Esophagus squamous epithelium (tissue), 5 donors: ENCODE results near the gene PRDX3. TPM values are rescaled to one million over a fixed set of nuclear protein-coding genes. Genes with fewer than 3 reads are reported as not detected.

Source experiments
- DNase-seq: peaks from one replicate; lab custom pipeline; 2025; lab: John Stamatoyannopoulos, UW
- H3K27ac ChIP-seq, 4 donors: fragments of 200-600 bp; sonication (generic); one replicate each; pipeline ENCODE4 v1.5.1; 2016 to 2019; ENCODE audit warnings: mild to moderate bottlenecking in 1 of 4
- H3K27me3 ChIP-seq, 4 donors: fragments of 200-600 bp; sonication (generic); 1 replicate in 3 of 4; 2 replicates in 1 of 4; pipeline versions ENCODE4 v1.5.1 to v1.6.0; 2017 to 2021; ENCODE audit warnings: antibody characterized with exemption in 1 of 4
- H3K36me3 ChIP-seq, 3 donors: fragments of 200-600 bp; sonication (generic); one replicate each; pipeline ENCODE4 v1.5.1; 2016 to 2019
- H3K4me1 ChIP-seq, 3 donors: fragments of 200-600 bp; sonication (generic); one replicate each; pipeline ENCODE4 v1.5.1; 2017 to 2019
- H3K4me3 ChIP-seq, 4 donors: fragments of 200-600 bp; sonication (generic); 1 replicate in 3 of 4; 2 replicates in 1 of 4; pipeline ENCODE4 v1.5.1; 2016 to 2019; ENCODE audit warnings: mild to moderate bottlenecking in 2 of 4, moderate library complexity in 1 of 4
- H3K9me3 ChIP-seq, 3 donors: fragments of 200-600 bp; sonication (generic); one replicate each; pipeline ENCODE4 v1.5.1; 2016 to 2019
- POLR2A ChIP-seq, 4 donors: fragments of 450-650 bp; IDR thresholded peaks; one replicate each; pipeline ENCODE4 v1.6.1; 2017; ENCODE audit warnings: antibody characterized with exemption in 4 of 4, mild to moderate bottlenecking in 4 of 4, moderate library complexity in 3 of 4
- WGBS, 2 donors: methylation state at CpG; one replicate each; pipeline ENCODE4 v1.1.5; 2018; 5-methylcytosine and 5-hydroxymethylcytosine counted together
- intact Hi-C: fragments of 100-400 bp; cut with DNase I; formaldehyde crosslinking; loops from one replicate; pipeline ENCODE4 v1.15.0; 2022
- total RNA-seq, 4 donors: library from RNA; depleted of rRNA; stranded (reverse); fragments of >200 nt; gene quantifications; one replicate each; pipeline ENCODE4 v1.1.0, GENCODE V29; 2016
- TF ChIP-seq, protein P1 (sequence below), 6 experiments: fragments of 450-650 bp in 4 of 6; fragments of 200-600 bp in 2 of 6; sonication (generic) in 2 of 6; IDR thresholded peaks; one replicate each; pipeline ENCODE4 v1.5.1; 2016 to 2019; ENCODE audit warnings: antibody characterized with exemption in 6 of 6, mild to moderate bottlenecking in 4 of 6, moderate library complexity in 4 of 6
- donor health status: DM: yes; HTN: yes; CAD: no.

PRDX3 gene
- total RNA-seq, 4 donors from 2014 or later: 42.9 to 183 (median 119) TPM

GRCh38 chr10:119131512-119132240 is 46.9 kb downstream of the PRDX3 start:
- WGBS, 2 donors: 41 to 46% methylated on average over 10 of the region's 10 CpGs
- intact Hi-C loops: loop anchor here (10.0 kb wide), 1 partner anchor 293 kb away; no protein-coding TSS in a partner anchor
- Histone ChIP-seq H3K27ac (peak overlapping the region; percentile 6 to 66 (median 54)), H3K9me3 (no peaks in the 10 kb centered on the region), H3K27me3 (no peaks in the 10 kb centered on the region), H3K4me1 (peaks cover 0 to 17% (median 7%) of the 10 kb centered on the region in 3 donors), H3K36me3 (peaks cover 0 to 89% (median 22%) of the 10 kb centered on the region in 3 donors), H3K4me3 (peak overlapping the region in 3 of 4 donors; percentile 23 to 56 (median 26))
- no peak for DNase-seq
- TF ChIP-seq, protein P1, sequence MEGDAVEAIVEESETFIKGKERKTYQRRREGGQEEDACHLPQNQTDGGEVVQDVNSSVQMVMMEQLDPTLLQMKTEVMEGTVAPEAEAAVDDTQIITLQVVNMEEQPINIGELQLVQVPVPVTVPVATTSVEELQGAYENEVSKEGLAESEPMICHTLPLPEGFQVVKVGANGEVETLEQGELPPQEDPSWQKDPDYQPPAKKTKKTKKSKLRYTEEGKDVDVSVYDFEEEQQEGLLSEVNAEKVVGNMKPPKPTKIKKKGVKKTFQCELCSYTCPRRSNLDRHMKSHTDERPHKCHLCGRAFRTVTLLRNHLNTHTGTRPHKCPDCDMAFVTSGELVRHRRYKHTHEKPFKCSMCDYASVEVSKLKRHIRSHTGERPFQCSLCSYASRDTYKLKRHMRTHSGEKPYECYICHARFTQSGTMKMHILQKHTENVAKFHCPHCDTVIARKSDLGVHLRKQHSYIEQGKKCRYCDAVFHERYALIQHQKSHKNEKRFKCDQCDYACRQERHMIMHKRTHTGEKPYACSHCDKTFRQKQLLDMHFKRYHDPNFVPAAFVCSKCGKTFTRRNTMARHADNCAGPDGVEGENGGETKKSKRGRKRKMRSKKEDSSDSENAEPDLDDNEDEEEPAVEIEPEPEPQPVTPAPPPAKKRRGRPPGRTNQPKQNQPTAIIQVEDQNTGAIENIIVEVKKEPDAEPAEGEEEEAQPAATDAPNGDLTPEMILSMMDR (IDR thresholded peaks at IDR 0.05): no peak
- no peak for TF ChIP-seq POLR2A (IDR thresholded peaks at IDR 0.05)

GRCh38 chr10:119129721-119130120 is 48.9 kb downstream of the PRDX3 start:
- TF ChIP-seq, protein P1 (IDR thresholded peaks at IDR 0.05): no peak
- TF ChIP-seq POLR2A (IDR thresholded peaks at IDR 0.05): no peak
- DNase-seq: no peak
- Histone ChIP-seq H3K36me3 (peaks cover 0 to 100% (median 22%) of the 10 kb centered on the region in 3 donors), H3K27me3 (no peaks in the 10 kb centered on the region), H3K9me3 (no peaks in the 10 kb centered on the region), H3K4me3 (no peak overlapping the region), H3K27ac (no peak overlapping the region), H3K4me1 (peaks cover 0 to 13% (median 4%) of the 10 kb centered on the region in 3 donors)
- WGBS, 2 donors: 67 to 76% methylated on average over 4 of the region's 4 CpGs
- intact Hi-C loops: loop anchor here (10.0 kb wide), 1 partner anchor 295 kb away; no protein-coding TSS in a partner anchor

- intact Hi-C loops: no loop called here
- DNase-seq: no peak
- peaks cover 4 to 100% (median 29%) of the 10 kb centered on the region in 3 donors for H3K36me3 ChIP-seq
- H3K27me3 ChIP-seq: no peaks in the 10 kb centered on the region
- H3K4me1 ChIP-seq: peaks cover 0 to 4% (median 0%) of the 10 kb centered on the region in 3 donors
- WGBS, 2 donors: 92 to 100% methylated on average over 2 of the region's 2 CpGs
- no peaks in the 10 kb centered on the region for H3K9me3 ChIP-seq
- TF ChIP-seq, protein P1 (IDR thresholded peaks at IDR 0.05): no peak
- TF ChIP-seq POLR2A (IDR thresholded peaks at IDR 0.05): no peak
- no peak overlapping the region for H3K4me3 ChIP-seq
- no peak overlapping the region for H3K27ac ChIP-seq
Measured at GRCh38 chr10:119125942-119126341, 52.7 kb downstream of the PRDX3 start.

DNA sequence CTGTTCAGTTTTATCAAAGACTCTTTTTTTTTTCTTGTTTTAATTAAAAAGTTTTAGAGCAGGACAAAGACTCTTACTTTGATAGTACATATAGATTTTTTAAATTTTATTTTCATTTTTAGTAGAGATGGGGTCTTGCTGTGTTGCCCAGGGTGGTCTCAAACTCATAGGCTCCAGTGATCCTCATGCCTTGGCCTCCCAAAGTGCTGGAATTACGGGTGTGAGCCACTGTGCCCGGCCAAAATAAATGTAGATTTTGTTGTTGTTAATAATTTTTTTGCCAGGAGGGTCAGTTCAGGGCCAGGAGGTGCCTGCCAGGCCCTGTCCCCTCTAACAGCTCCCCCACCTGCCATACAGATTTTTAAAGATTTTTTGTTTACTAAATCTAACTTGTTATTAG is 57.7 kb downstream of the PRDX3 start:
- no peak overlapping the region for H3K27ac ChIP-seq
- no peaks in the 10 kb centered on the region for H3K4me1 ChIP-seq
- intact Hi-C loops: no loop called here
- no peaks in the 10 kb centered on the region for H3K9me3 ChIP-seq
- no peaks in the 10 kb centered on the region for H3K27me3 ChIP-seq
- TF ChIP-seq, protein P1 (IDR thresholded peaks at IDR 0.05): no peak
- no peak for TF ChIP-seq POLR2A (IDR thresholded peaks at IDR 0.05)
- WGBS, 2 donors: 91 to 94% methylated on average over 2 of the region's 2 CpGs
- peaks cover 4 to 100% (median 35%) of the 10 kb centered on the region in 3 donors for H3K36me3 ChIP-seq
- no peak for DNase-seq
- no peak overlapping the region for H3K4me3 ChIP-seq

GRCh38 chr10:119120413-119120867 is 58.2 kb downstream of the PRDX3 start:
- Histone ChIP-seq H3K4me3 (no peak overlapping the region), H3K9me3 (no peaks in the 10 kb centered on the region), H3K27me3 (no peaks in the 10 kb centered on the region), H3K36me3 (peaks cover 4 to 99% (median 35%) of the 10 kb centered on the region in 3 donors), H3K4me1 (no peaks in the 10 kb centered on the region), H3K27ac (no peak overlapping the region)
- intact Hi-C loops: no loop called here
- 78 to 80% methylated on average over 4 of the region's 4 CpGs for WGBS, 2 donors
- TF ChIP-seq, protein P1 (IDR thresholded peaks at IDR 0.05): no peak
- no peak for DNase-seq
